ENCODE data around the gene SLC5A1.
"Not testable (repeated sequence)": the region's sequence is repeated elsewhere in the genome, so short reads cannot be mapped to it uniquely, and the experiment has no call there.

The SLC5A1 gene

DNA sequence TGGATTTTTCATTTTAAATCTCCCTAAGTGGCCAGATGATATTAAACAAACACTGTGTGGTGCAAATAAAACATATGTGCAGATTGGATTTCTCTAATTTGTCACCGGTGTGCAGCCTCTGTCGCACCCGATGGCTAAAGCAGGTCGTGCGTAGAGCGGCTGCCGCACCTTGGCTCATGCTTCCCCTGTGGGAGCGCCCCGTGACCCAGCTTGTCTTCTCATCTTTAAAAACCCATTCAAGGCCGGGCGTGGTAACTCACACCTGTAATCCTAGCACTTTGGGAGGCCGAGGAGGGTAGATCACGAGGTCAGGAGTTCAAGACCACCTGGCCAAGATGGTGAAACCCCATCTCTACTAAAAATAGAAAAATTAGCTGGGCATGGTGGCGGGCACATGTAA is 91.7 kb downstream of the SLC5A1 start:
- not testable (repeated sequence) for H3K9ac ChIP-seq (ENCODE audit: low read depth, low read length); H3K9me3 ChIP-seq (ENCODE audit: insufficient read depth, low read depth, low read length); H3K27me3 ChIP-seq (ENCODE audit: insufficient read depth, low read length)

DNA sequence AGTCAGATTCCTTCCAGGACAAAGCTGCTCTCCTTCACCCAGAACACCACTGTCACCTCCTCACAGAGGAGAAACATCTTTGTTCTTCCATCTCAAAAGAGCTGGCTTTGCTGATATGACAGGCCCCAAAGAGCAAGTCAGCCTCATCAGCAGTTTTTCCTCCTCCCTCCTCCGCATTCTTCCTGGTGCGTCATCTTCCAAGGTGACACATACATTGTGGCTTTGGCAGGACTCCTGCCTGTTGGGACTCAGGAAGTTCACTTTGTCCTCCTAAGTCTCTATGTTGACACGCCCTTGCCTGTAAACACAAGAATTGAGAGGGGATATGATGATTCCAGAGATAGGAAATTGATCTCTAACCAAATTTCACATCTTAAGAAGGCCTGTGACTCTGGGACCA is 92.9 kb downstream of the SLC5A1 start:
- not testable (repeated sequence) for H3K36me3 ChIP-seq (ENCODE audit: insufficient read depth, low read depth, low read length); H3K4me1 ChIP-seq (ENCODE audit: insufficient read depth, low read length); H3K27ac ChIP-seq (ENCODE audit: low read length); H3K27me3 ChIP-seq (ENCODE audit: insufficient read depth, low read length); H3K9ac ChIP-seq (ENCODE audit: low read depth, low read length); H3K4me3 ChIP-seq (ENCODE audit: low read length); H3K9me3 ChIP-seq (ENCODE audit: insufficient read depth, low read depth, low read length)

More for the DNA sequence above, 91.7 kb downstream of the SLC5A1 start:
- H3K27ac ChIP-seq (ENCODE audit: low read length); H3K36me3 ChIP-seq (ENCODE audit: insufficient read depth, low read depth, low read length); H3K4me1 ChIP-seq (ENCODE audit: insufficient read depth, low read length); H3K4me3 ChIP-seq (ENCODE audit: low read length): not testable (repeated sequence)

GRCh38 chr22:32136881-32137280 is 93.8 kb downstream of the SLC5A1 start:
- H3K9ac ChIP-seq (ENCODE audit: low read depth, low read length); H3K4me3 ChIP-seq (ENCODE audit: low read length); H3K27me3 ChIP-seq (ENCODE audit: insufficient read depth, low read length); H3K36me3 ChIP-seq (ENCODE audit: insufficient read depth, low read depth, low read length); H3K9me3 ChIP-seq (ENCODE audit: insufficient read depth, low read depth, low read length); H3K4me1 ChIP-seq (ENCODE audit: insufficient read depth, low read length); H3K27ac ChIP-seq (ENCODE audit: low read length): not testable (repeated sequence)

DNA sequence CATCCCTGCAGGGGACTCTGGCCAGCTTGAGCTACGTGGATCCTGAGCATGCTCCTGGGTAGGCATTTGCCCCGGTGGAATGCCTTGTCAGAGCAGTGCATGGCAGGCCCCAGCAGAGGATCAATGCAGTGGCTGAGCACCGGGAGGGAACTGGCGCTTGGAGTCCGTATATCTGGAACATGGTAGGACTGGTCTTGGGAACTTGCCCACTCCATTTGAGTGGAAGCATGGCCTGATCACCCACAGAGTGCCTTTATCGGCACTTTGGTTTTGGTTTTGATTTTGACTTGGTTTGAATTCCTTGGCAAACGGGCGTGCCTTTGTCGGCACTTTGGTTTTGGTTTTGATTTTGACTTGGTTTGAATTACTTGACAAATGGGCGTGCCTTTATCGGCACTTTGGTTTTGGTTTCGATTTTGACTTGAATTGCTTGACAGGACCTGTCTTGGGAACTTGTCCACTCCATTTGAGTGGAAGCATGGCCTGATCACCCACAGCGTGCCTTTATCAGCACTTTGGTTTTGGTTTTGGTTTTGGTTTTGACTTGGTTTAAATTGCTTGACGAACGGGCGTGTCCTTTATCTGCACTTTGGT is 94.8 kb downstream of the SLC5A1 start:
- not testable (repeated sequence) for H3K4me1 ChIP-seq (ENCODE audit: insufficient read depth, low read length); H3K9me3 ChIP-seq (ENCODE audit: insufficient read depth, low read depth, low read length); H3K4me3 ChIP-seq (ENCODE audit: low read length); H3K36me3 ChIP-seq (ENCODE audit: insufficient read depth, low read depth, low read length); H3K27me3 ChIP-seq (ENCODE audit: insufficient read depth, low read length); H3K9ac ChIP-seq (ENCODE audit: low read depth, low read length); H3K27ac ChIP-seq (ENCODE audit: low read length)

DNA sequence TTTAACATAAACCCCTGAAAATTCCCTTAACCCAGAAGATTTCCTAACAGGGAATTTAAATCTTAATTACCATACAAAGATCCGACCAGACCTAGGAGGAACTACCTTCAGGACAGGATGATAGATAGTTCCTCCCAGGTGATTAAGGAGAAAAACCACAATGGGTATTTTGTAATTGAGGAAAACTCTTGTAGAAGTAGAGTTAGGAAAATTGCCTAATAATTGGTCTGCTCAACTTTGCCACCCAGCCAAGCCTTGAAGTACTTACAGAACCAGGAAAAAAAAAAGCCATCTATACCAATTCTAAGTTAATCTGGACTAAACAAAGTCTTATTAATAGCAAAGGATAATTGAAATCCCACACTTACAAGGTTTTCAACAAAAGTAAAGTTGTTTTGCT is 95.5 kb downstream of the SLC5A1 start:
- not testable (repeated sequence) for H3K9ac ChIP-seq (ENCODE audit: low read depth, low read length); H3K27ac ChIP-seq (ENCODE audit: low read length); H3K9me3 ChIP-seq (ENCODE audit: insufficient read depth, low read depth, low read length)

GRCh38 chr22:32140688-32141087 is 97.6 kb downstream of the SLC5A1 start:
- not testable (repeated sequence) for H3K4me3 ChIP-seq (ENCODE audit: low read length); H3K27ac ChIP-seq (ENCODE audit: low read length); H3K9me3 ChIP-seq (ENCODE audit: insufficient read depth, low read depth, low read length); H3K9ac ChIP-seq (ENCODE audit: low read depth, low read length); H3K4me1 ChIP-seq (ENCODE audit: insufficient read depth, low read length); H3K27me3 ChIP-seq (ENCODE audit: insufficient read depth, low read length); H3K36me3 ChIP-seq (ENCODE audit: insufficient read depth, low read depth, low read length)

More for the DNA sequence above, 95.5 kb downstream of the SLC5A1 start:
- H3K4me1 ChIP-seq (ENCODE audit: insufficient read depth, low read length); H3K36me3 ChIP-seq (ENCODE audit: insufficient read depth, low read depth, low read length); H3K4me3 ChIP-seq (ENCODE audit: low read length); H3K27me3 ChIP-seq (ENCODE audit: insufficient read depth, low read length): not testable (repeated sequence)

GRCh38 chr22:32142600-32142999 is 99.5 kb downstream of the SLC5A1 start:
- Histone ChIP-seq H3K27ac (ENCODE audit: low read length) (no peak overlapping the region), H3K36me3 (ENCODE audit: insufficient read depth, low read depth, low read length) (no peaks in the 10 kb centered on the region), H3K4me3 (ENCODE audit: low read length) (no peak overlapping the region), H3K27me3 (ENCODE audit: insufficient read depth, low read length) (0 out of 2 replicates have a peak, but pooled peaks cover 6% of the 10 kb centered on the region), H3K9ac (ENCODE audit: low read depth, low read length) (no peak overlapping the region), H3K9me3 (ENCODE audit: insufficient read depth, low read depth, low read length) (no peaks in the 10 kb centered on the region), H3K4me1 (ENCODE audit: insufficient read depth, low read length) (no peaks in the 10 kb centered on the region)

GRCh38 chr22:32144496-32145274 is 101.6 kb downstream of the SLC5A1 start:
- no peak overlapping the region for H3K9ac ChIP-seq (ENCODE audit: low read depth, low read length)
- no peak overlapping the region for H3K27ac ChIP-seq (ENCODE audit: low read length)
- no peaks in the 10 kb centered on the region for H3K36me3 ChIP-seq (ENCODE audit: insufficient read depth, low read depth, low read length)
- 0 out of 2 replicates have a peak, but pooled peaks cover 6% of the 10 kb centered on the region for H3K27me3 ChIP-seq (ENCODE audit: insufficient read depth, low read length)
- no peaks in the 10 kb centered on the region for H3K9me3 ChIP-seq (ENCODE audit: insufficient read depth, low read depth, low read length)
- no peaks in the 10 kb centered on the region for H3K4me1 ChIP-seq (ENCODE audit: insufficient read depth, low read length)
- no peak overlapping the region for H3K4me3 ChIP-seq (ENCODE audit: low read length)

DNA sequence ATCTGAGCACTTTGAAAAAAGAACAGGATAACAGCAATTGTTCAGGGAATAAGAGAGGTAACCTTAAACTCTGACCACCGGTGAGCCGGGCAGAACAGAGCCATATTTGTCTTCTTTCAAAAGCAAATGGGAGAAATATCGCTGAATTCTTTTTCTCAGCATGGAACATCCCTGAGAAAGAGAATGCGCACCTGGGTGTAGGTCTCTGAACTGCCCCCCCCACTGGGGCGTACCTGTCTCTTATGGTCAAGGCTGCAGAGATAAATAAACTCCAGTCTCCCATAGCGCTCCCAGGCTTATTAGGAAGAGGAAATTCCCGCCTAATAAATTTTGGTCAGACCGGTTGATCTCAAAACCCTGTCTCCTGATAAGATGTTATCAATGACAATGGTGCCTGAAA is 104.1 kb downstream of the SLC5A1 start:
- not testable (repeated sequence) for H3K4me3 ChIP-seq (ENCODE audit: low read length); H3K27me3 ChIP-seq (ENCODE audit: insufficient read depth, low read length); H3K27ac ChIP-seq (ENCODE audit: low read length); H3K36me3 ChIP-seq (ENCODE audit: insufficient read depth, low read depth, low read length); H3K4me1 ChIP-seq (ENCODE audit: insufficient read depth, low read length); H3K9me3 ChIP-seq (ENCODE audit: insufficient read depth, low read depth, low read length); H3K9ac ChIP-seq (ENCODE audit: low read depth, low read length)

GRCh38 chr22:32148372-32148771 is 105.3 kb downstream of the SLC5A1 start:
- not testable (repeated sequence) for H3K27ac ChIP-seq (ENCODE audit: low read length); H3K9me3 ChIP-seq (ENCODE audit: insufficient read depth, low read depth, low read length); H3K4me3 ChIP-seq (ENCODE audit: low read length); H3K4me1 ChIP-seq (ENCODE audit: insufficient read depth, low read length); H3K27me3 ChIP-seq (ENCODE audit: insufficient read depth, low read length); H3K9ac ChIP-seq (ENCODE audit: low read depth, low read length); H3K36me3 ChIP-seq (ENCODE audit: insufficient read depth, low read depth, low read length)

- not testable (repeated sequence) for H3K27ac ChIP-seq (ENCODE audit: low read length); H3K4me1 ChIP-seq (ENCODE audit: insufficient read depth, low read length); H3K36me3 ChIP-seq (ENCODE audit: insufficient read depth, low read depth, low read length); H3K9me3 ChIP-seq (ENCODE audit: insufficient read depth, low read depth, low read length); H3K4me3 ChIP-seq (ENCODE audit: low read length); H3K9ac ChIP-seq (ENCODE audit: low read depth, low read length); H3K27me3 ChIP-seq (ENCODE audit: insufficient read depth, low read length)
These were observed 107.6 kb downstream of the SLC5A1 start for GRCh38 chr22:32150647-32151046.

DNA sequence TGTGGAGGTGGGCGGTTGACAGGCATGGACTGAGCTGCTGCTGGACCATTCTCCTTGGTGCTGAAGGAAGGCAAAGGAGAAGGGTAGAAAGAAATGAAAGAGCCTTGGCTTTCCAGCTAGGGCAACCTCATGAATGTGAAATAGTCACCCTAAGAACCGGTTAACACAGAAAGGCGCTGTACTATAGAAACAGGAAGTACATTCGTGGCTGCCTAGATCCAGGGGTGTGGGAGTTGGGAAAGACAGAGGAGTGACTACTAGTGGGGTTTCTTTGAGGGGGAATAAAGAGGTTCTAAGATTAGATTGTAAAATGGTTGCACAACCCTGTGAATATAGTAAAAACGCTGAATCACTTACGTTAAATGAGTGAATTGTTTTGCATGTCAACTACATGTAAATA is 108.6 kb downstream of the SLC5A1 start:
- not testable (repeated sequence) for H3K4me1 ChIP-seq (ENCODE audit: insufficient read depth, low read length); H3K27me3 ChIP-seq (ENCODE audit: insufficient read depth, low read length); H3K9ac ChIP-seq (ENCODE audit: low read depth, low read length); H3K27ac ChIP-seq (ENCODE audit: low read length); H3K4me3 ChIP-seq (ENCODE audit: low read length); H3K9me3 ChIP-seq (ENCODE audit: insufficient read depth, low read depth, low read length); H3K36me3 ChIP-seq (ENCODE audit: insufficient read depth, low read depth, low read length)

Measured in iPS-20b (cell line).